ENCODE results near the gene MARK4.
"Not testable (repeated sequence)": the region's sequence is repeated elsewhere in the genome, so short reads cannot be mapped to it uniquely, and the experiment has no call there.

Gene MARK4

GRCh38 chr19:45254044-45254531, 3.0 kb downstream of the MARK4 start:
- no CpG with 5 or more reads among the region's 11 CpGs for WGBS (ENCODE audit: insufficient coverage, insufficient read length)
- H3K27ac ChIP-seq (ENCODE audit: low read length), result no peak overlapping the region

GRCh38 chr19:45255611-45256157, 4.6 kb downstream of the MARK4 start:
- Histone ChIP-seq H3K4me1 (ENCODE audit: control insufficient read depth, insufficient read depth, low read length) (no peaks in the 10 kb centered on the region), H3K27ac (ENCODE audit: low read length) (no peak overlapping the region), H3K4me3 (ENCODE audit: low read length) (no peak overlapping the region), H3K27me3 (ENCODE audit: control insufficient read depth, insufficient read depth, low read length) (no peaks in the 10 kb centered on the region), H3K36me3 (ENCODE audit: control insufficient read depth, insufficient read depth, low read length) (peaks cover 2% of the 10 kb centered on the region; the same call in 1 of the 2 replicates), H3K9me3 (ENCODE audit: control insufficient read depth, insufficient read depth, low read length) (no peaks in the 10 kb centered on the region)
- no CpG with 5 or more reads among the region's 9 CpGs for WGBS (ENCODE audit: insufficient coverage, insufficient read length)
- no peak for DNase-seq (ENCODE audit: low read depth, low spot score)

More at GRCh38 chr19:45254044-45254531, 3.0 kb downstream of the MARK4 start:
- no peak for DNase-seq (ENCODE audit: low read depth, low spot score)
- H3K9me3 ChIP-seq (ENCODE audit: control insufficient read depth, insufficient read depth, low read length), result no peaks in the 10 kb centered on the region
- no peaks in the 10 kb centered on the region for H3K4me1 ChIP-seq (ENCODE audit: control insufficient read depth, insufficient read depth, low read length)
- peaks cover 3% of the 10 kb centered on the region; the same call in 1 of the 2 replicates for H3K27me3 ChIP-seq (ENCODE audit: control insufficient read depth, insufficient read depth, low read length)
- peaks cover 2% of the 10 kb centered on the region; the same call in 1 of the 2 replicates for H3K36me3 ChIP-seq (ENCODE audit: control insufficient read depth, insufficient read depth, low read length)
- no peak overlapping the region for H3K4me3 ChIP-seq (ENCODE audit: low read length)

GRCh38 chr19:45256836-45257235, 5.8 kb downstream of the MARK4 start:
- no CpG with 5 or more reads among the region's 4 CpGs for WGBS (ENCODE audit: insufficient coverage, insufficient read length)
- DNase-seq (ENCODE audit: low read depth, low spot score), result no peak
- H3K27ac ChIP-seq (ENCODE audit: low read length), result no peak overlapping the region
- H3K36me3 ChIP-seq (ENCODE audit: control insufficient read depth, insufficient read depth, low read length), result peaks cover 2% of the 10 kb centered on the region; the same call in 1 of the 2 replicates
- no peak overlapping the region for H3K4me3 ChIP-seq (ENCODE audit: low read length)
- no peaks in the 10 kb centered on the region for H3K9me3 ChIP-seq (ENCODE audit: control insufficient read depth, insufficient read depth, low read length)
- no peaks in the 10 kb centered on the region for H3K4me1 ChIP-seq (ENCODE audit: control insufficient read depth, insufficient read depth, low read length)
- no peaks in the 10 kb centered on the region for H3K27me3 ChIP-seq (ENCODE audit: control insufficient read depth, insufficient read depth, low read length)

- Histone ChIP-seq H3K9me3 (ENCODE audit: control insufficient read depth, insufficient read depth, low read length) (no peaks in the 10 kb centered on the region), H3K27me3 (ENCODE audit: control insufficient read depth, insufficient read depth, low read length) (no peaks in the 10 kb centered on the region), H3K4me3 (ENCODE audit: low read length) (no peak overlapping the region), H3K36me3 (ENCODE audit: control insufficient read depth, insufficient read depth, low read length) (peaks cover 2% of the 10 kb centered on the region; the same call in 1 of the 2 replicates), H3K4me1 (ENCODE audit: control insufficient read depth, insufficient read depth, low read length) (no peaks in the 10 kb centered on the region), H3K27ac (ENCODE audit: low read length) (no peak overlapping the region)
- no peak for DNase-seq (ENCODE audit: low read depth, low spot score)
- no CpG with 5 or more reads among the region's 19 CpGs for WGBS (ENCODE audit: insufficient coverage, insufficient read length)
Observed at GRCh38 chr19:45258862-45259261, 7.8 kb downstream of the MARK4 start.

GRCh38 chr19:45262570-45262969, 11.5 kb downstream of the MARK4 start:
- Histone ChIP-seq H3K9me3 (ENCODE audit: control insufficient read depth, insufficient read depth, low read length) (no peaks in the 10 kb centered on the region), H3K36me3 (ENCODE audit: control insufficient read depth, insufficient read depth, low read length) (peaks cover 6% of the 10 kb centered on the region; the same call in 1 of the 2 replicates), H3K4me3 (ENCODE audit: low read length) (no peak overlapping the region), H3K27ac (ENCODE audit: low read length) (no peak overlapping the region), H3K4me1 (ENCODE audit: control insufficient read depth, insufficient read depth, low read length) (no peaks in the 10 kb centered on the region), H3K27me3 (ENCODE audit: control insufficient read depth, insufficient read depth, low read length) (no peaks in the 10 kb centered on the region; the same call in 1 of the 2 replicates)
- no peak for DNase-seq (ENCODE audit: low read depth, low spot score)
- WGBS (ENCODE audit: insufficient coverage, insufficient read length), result no CpG with 5 or more reads among the region's 6 CpGs

DNA sequence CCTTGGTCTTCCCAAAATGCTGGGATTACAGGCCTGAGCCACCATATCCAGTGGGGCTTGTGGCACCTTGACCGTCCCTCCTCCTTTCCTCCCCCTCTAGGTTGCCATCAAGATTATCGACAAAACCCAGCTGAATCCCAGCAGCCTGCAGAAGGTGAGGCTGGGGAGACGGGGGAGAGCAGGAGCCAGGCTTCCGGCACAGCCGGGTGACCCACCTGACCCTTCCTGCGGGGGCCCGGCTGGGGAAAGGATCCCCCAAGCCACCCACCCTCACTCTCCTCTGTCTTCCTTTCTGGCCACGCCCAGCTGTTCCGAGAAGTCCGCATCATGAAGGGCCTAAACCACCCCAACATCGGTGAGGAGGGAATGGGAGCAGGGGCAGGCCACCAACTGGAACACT, 11.9 kb downstream of the MARK4 start:
- Histone ChIP-seq H3K4me3 (ENCODE audit: low read length) (no peak overlapping the region), H3K27ac (ENCODE audit: low read length) (no peak overlapping the region), H3K9me3 (ENCODE audit: control insufficient read depth, insufficient read depth, low read length) (no peaks in the 10 kb centered on the region), H3K4me1 (ENCODE audit: control insufficient read depth, insufficient read depth, low read length) (no peaks in the 10 kb centered on the region), H3K36me3 (ENCODE audit: control insufficient read depth, insufficient read depth, low read length) (peaks cover 6% of the 10 kb centered on the region; the same call in 1 of the 2 replicates), H3K27me3 (ENCODE audit: control insufficient read depth, insufficient read depth, low read length) (no peaks in the 10 kb centered on the region; the same call in 1 of the 2 replicates)
- WGBS (ENCODE audit: insufficient coverage, insufficient read length), result no CpG with 5 or more reads among the region's 11 CpGs
- DNase-seq (ENCODE audit: low read depth, low spot score), result no peak

- no peak overlapping the region for H3K4me3 ChIP-seq (ENCODE audit: low read length)
- no peaks in the 10 kb centered on the region; the same call in 1 of the 2 replicates for H3K27me3 ChIP-seq (ENCODE audit: control insufficient read depth, insufficient read depth, low read length)
- no peak for DNase-seq (ENCODE audit: low read depth, low spot score)
- no CpG with 5 or more reads among the region's 19 CpGs for WGBS (ENCODE audit: insufficient coverage, insufficient read length)
- H3K4me1 ChIP-seq (ENCODE audit: control insufficient read depth, insufficient read depth, low read length), result no peaks in the 10 kb centered on the region
- H3K27ac ChIP-seq (ENCODE audit: low read length), result no peak overlapping the region
- H3K36me3 ChIP-seq (ENCODE audit: control insufficient read depth, insufficient read depth, low read length), result 0 out of 2 replicates have a peak, but pooled peaks cover 4% of the 10 kb centered on the region
- H3K9me3 ChIP-seq (ENCODE audit: control insufficient read depth, insufficient read depth, low read length), result no peaks in the 10 kb centered on the region
Observed at GRCh38 chr19:45264781-45265317, 13.8 kb downstream of the MARK4 start.

DNA sequence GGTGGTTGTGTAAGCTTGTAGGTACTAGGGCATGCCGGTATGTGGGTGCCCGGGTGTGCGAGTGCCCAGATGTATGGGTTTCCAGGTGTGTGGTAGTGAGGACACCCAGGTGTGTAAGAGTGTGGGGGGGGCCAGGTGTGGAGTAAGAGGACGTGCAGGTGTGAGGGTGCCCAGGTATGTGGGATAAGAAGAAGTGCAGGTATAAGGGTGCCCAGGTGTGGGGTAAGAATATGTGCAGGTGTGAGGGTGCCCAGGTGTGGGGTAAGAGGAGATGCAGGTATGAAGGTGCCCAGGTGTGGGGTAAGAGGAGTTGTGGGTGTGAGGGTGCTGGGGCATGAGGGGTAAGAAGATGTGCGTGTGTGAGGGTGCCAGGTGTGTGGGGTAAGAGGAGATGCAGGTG, 14.3 kb downstream of the MARK4 start:
- H3K4me3 ChIP-seq (ENCODE audit: low read length), result no peak overlapping the region
- no peak for DNase-seq (ENCODE audit: low read depth, low spot score)
- 100% methylated on average over 1 of the region's 5 CpGs for WGBS (ENCODE audit: insufficient coverage, insufficient read length)
- H3K4me1 ChIP-seq (ENCODE audit: control insufficient read depth, insufficient read depth, low read length), result no peaks in the 10 kb centered on the region
- no peaks in the 10 kb centered on the region; the same call in 1 of the 2 replicates for H3K27me3 ChIP-seq (ENCODE audit: control insufficient read depth, insufficient read depth, low read length)
- H3K36me3 ChIP-seq (ENCODE audit: control insufficient read depth, insufficient read depth, low read length), result 0 out of 2 replicates have a peak, but pooled peaks cover 4% of the 10 kb centered on the region
- no peaks in the 10 kb centered on the region for H3K9me3 ChIP-seq (ENCODE audit: control insufficient read depth, insufficient read depth, low read length)
- no peak overlapping the region for H3K27ac ChIP-seq (ENCODE audit: low read length)

GRCh38 chr19:45267296-45267695, 16.2 kb downstream of the MARK4 start:
- Histone ChIP-seq H3K27ac (ENCODE audit: low read length) (no peak overlapping the region), H3K4me1 (ENCODE audit: control insufficient read depth, insufficient read depth, low read length) (no peaks in the 10 kb centered on the region), H3K36me3 (ENCODE audit: control insufficient read depth, insufficient read depth, low read length) (peaks cover 10% of the 10 kb centered on the region), H3K4me3 (ENCODE audit: low read length) (no peak overlapping the region), H3K9me3 (ENCODE audit: control insufficient read depth, insufficient read depth, low read length) (no peaks in the 10 kb centered on the region), H3K27me3 (ENCODE audit: control insufficient read depth, insufficient read depth, low read length) (no peaks in the 10 kb centered on the region; the same call in 1 of the 2 replicates)
- WGBS (ENCODE audit: insufficient coverage, insufficient read length), result no CpG with 5 or more reads among the region's 12 CpGs
- no peak for DNase-seq (ENCODE audit: low read depth, low spot score)

DNA sequence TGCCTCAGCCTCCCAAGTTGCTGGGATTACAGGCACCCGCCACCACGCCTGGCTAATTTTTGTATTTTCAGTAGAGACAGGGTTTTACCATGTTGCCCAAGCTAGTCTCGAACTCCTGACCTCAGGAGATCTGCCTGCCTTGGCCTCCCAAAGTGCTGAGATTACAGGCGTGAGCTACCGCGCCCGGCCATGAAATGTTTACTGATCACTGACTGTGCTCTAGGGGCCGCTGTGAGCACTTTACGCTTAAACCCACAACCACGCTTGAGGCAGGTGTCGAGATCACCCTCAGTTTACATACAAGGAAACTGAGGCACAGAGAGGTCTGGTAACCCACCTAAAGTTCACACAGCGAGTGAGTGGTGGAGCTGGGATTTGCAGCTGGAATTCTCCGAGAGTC, 18.9 kb downstream of the MARK4 start:
- H3K27me3 ChIP-seq (ENCODE audit: control insufficient read depth, insufficient read depth, low read length); H3K36me3 ChIP-seq (ENCODE audit: control insufficient read depth, insufficient read depth, low read length); H3K4me3 ChIP-seq (ENCODE audit: low read length); H3K27ac ChIP-seq (ENCODE audit: low read length); H3K4me1 ChIP-seq (ENCODE audit: control insufficient read depth, insufficient read depth, low read length); DNase-seq (ENCODE audit: low read depth, low spot score); H3K9me3 ChIP-seq (ENCODE audit: control insufficient read depth, insufficient read depth, low read length): not testable (repeated sequence)
- WGBS (ENCODE audit: insufficient coverage, insufficient read length), result no CpG with 5 or more reads among the region's 13 CpGs
